ENCODE data around the gene PRKAA2. TPM values are rescaled to one million over a fixed set of nuclear protein-coding genes. Genes with fewer than 3 reads are reported as not detected.

PRKAA2 gene
- total and polyA plus RNA-seq, 10 of the 15 experiments (the other 5 are each of a cell fraction or from before 2014, with no cell fraction given), result 0.01 TPM; not detected in 9

DNA sequence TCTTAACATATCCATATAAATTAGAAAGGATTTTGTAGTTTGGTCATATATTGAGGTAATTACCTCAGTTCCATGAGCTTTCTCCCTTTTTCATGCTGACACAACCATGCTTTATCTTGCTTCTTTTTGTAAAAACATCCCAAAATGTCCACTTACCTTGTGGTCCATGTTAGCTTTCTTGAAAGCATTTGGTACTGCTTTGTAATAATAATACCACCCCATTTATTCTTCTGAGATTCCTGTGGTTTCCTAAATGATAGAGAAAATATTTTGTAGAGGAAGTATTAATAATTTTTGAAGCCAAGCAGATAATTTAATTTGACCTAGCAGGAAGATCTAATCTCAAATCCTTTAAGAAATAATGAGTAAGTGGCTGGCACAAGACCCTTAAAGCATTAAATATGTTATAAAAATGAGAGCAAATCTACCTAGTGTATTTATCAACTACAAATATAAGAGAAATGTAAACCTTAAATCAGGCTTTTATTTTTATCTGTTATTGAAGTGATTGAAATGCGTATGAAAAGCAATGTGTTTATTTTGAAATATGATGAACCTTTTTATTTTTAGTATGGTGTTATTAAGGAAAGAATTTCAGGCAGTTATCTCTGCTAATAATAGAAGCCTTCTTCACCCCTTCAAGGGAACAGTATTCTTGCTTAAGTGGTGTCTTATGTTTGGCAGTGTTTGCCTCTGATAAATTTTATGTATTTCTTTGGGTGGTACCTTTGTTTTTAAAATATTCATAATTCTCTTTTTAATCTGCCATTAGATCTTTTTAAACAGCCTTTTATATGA lies 9.2 kb downstream of the PRKAA2 start:
- RAD21 ChIA-PET (ENCODE audit: unreplicated experiment), result no interaction called here

More for the DNA sequence above, 9.2 kb downstream of the PRKAA2 start:
- H3K36me3 ChIP-seq (ENCODE audit: control insufficient read depth in 2 of 2, insufficient read depth in 2 of 2, low read length in 1 of 2), result no peaks in the 10 kb centered on the region
- ATAC-seq, result no peak
- ChIA-PET POLR2A (no interaction called here), CTCF (no interaction called here), SMC1A (ENCODE audit: uncharacterized antibody, unreplicated experiment) (no interaction called here)
- no peaks in the 10 kb centered on the region; the same call in 2 of the 3 replicates for H3K9me3 ChIP-seq (replicated peaks; ENCODE audit: control insufficient read depth, insufficient read depth, low read length)
- no peak for DNase-seq (ENCODE audit: low read depth, low spot score)
- H3K9ac ChIP-seq (ENCODE audit: control insufficient read depth, insufficient read depth, low read length), result no peak overlapping the region
- 44% methylated on average over 1 of the region's 1 CpG for WGBS (ENCODE audit: insufficient coverage, insufficient replicate concordance, low lambda C conversion rate, missing lambda C conversion rate)
- in situ Hi-C loops (cut with MboI), result no loop called here
- no peak overlapping the region for H3K27ac ChIP-seq (ENCODE audit: control insufficient read depth, insufficient read depth)
- TF ChIP-seq EGR1 (IDR thresholded peaks at IDR 0.05; ENCODE audit: borderline replicate concordance in 1 of 2, low read depth in 2 of 2, low read length in 2 of 2) (no peak), SMARCA5 (IDR thresholded peaks at IDR 0.05) (no peak), CHD2 (IDR thresholded peaks at IDR 0.05; ENCODE audit: borderline replicate concordance, low read depth, low read length) (no peak), ZNF217 (IDR thresholded peaks at IDR 0.05) (no peak), LARP7 (IDR thresholded peaks at IDR 0.05) (no peak)
- TF ChIP-seq, protein P1, sequence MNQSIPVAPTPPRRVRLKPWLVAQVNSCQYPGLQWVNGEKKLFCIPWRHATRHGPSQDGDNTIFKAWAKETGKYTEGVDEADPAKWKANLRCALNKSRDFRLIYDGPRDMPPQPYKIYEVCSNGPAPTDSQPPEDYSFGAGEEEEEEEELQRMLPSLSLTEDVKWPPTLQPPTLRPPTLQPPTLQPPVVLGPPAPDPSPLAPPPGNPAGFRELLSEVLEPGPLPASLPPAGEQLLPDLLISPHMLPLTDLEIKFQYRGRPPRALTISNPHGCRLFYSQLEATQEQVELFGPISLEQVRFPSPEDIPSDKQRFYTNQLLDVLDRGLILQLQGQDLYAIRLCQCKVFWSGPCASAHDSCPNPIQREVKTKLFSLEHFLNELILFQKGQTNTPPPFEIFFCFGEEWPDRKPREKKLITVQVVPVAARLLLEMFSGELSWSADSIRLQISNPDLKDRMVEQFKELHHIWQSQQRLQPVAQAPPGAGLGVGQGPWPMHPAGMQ (IDR thresholded peaks at IDR 0.05; ENCODE audit: borderline replicate concordance), result no peak
- no peak overlapping the region for H2AFZ ChIP-seq (ENCODE audit: control insufficient read depth, low read depth, low read length)
- no peak for FAIRE-seq
- no peak overlapping the region for H3K4me2 ChIP-seq (ENCODE audit: control insufficient read depth, insufficient read depth)
- H3K27me3 ChIP-seq (replicated peaks in 1 of 2; ENCODE audit: control insufficient read depth in 2 of 2, insufficient read depth in 2 of 2, low read length in 1 of 2), result no peaks in the 10 kb centered on the region
- H4K20me1 ChIP-seq (ENCODE audit: control insufficient read depth, insufficient read depth), result no peaks in the 10 kb centered on the region
- no peaks in the 10 kb centered on the region for H3K79me2 ChIP-seq (ENCODE audit: control insufficient read depth, insufficient read depth, low read length)
- no TSS peak for BruUV-seq (replicated peaks)
- intact Hi-C loops (cut with micrococcal nuclease; ENCODE audit: unreplicated experiment), result loop anchor here (2.0 kb wide), 1 partner anchor 72 kb away; no protein-coding TSS in a partner anchor
- no peak overlapping the region for H3K4me3 ChIP-seq
- H3K4me1 ChIP-seq (ENCODE audit: control insufficient read depth, insufficient read depth, low read length), result no peaks in the 10 kb centered on the region

All from GM12878 (cell line).